ENCODE results near the gene ROMO1.

DNA sequence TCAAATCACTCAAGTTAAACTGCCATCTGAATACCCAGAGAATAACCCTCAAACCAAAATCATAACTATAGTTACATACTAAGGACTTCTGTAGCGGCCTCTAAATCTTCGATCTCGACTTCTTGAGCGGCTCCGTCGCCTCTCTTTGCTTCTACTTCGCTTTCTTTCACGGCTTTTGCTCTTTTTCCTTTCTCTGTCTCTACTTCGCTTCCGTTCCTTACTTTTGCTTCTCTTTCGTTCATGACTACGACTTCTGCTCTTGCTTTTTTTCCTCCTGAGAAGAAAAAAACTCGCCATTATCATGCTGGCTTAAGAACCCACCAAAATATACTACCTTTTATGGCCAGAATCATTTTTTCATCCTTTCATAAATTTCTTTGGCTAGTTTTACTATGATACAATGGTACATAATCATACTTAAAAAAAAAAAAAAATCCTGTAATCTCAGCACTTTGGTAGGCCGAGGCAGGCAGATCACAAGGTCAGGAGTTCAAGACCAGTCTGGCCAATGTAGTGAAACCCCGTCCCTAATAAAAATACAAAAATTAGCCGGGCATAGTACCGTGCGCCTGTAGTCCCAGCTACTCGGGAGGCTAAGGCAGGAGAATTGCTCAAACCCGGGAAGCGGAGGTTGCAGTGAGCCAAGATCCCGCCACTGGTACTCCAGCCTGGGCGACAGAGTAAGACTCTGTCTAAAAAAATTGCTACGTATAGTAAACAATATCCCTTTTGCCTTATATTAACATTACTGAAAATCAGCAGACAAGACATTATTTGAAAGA, 32.8 kb downstream of the ROMO1 start:
- TF ChIP-seq, protein P1, sequence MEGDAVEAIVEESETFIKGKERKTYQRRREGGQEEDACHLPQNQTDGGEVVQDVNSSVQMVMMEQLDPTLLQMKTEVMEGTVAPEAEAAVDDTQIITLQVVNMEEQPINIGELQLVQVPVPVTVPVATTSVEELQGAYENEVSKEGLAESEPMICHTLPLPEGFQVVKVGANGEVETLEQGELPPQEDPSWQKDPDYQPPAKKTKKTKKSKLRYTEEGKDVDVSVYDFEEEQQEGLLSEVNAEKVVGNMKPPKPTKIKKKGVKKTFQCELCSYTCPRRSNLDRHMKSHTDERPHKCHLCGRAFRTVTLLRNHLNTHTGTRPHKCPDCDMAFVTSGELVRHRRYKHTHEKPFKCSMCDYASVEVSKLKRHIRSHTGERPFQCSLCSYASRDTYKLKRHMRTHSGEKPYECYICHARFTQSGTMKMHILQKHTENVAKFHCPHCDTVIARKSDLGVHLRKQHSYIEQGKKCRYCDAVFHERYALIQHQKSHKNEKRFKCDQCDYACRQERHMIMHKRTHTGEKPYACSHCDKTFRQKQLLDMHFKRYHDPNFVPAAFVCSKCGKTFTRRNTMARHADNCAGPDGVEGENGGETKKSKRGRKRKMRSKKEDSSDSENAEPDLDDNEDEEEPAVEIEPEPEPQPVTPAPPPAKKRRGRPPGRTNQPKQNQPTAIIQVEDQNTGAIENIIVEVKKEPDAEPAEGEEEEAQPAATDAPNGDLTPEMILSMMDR (conservative IDR thresholded peaks at IDR 0.05; ENCODE audit: low read depth in 2 of 2): no peak
- TF ChIP-seq EZH2 (IDR thresholded peaks at IDR 0.05; ENCODE audit: low read depth, unreplicated experiment) (no peak), EZH2phosphoT487 (IDR thresholded peaks at IDR 0.05; ENCODE audit: unreplicated experiment) (no peak), POLR2AphosphoS5 (IDR thresholded peaks at IDR 0.05; ENCODE audit: low read depth) (no peak), CREB1 (CRISPR knock-in tag; IDR thresholded peaks at IDR 0.05; ENCODE audit: low read depth) (no peak), REST (IDR thresholded peaks at IDR 0.05; ENCODE audit: unreplicated experiment) (no peak), NANOG (IDR thresholded peaks at IDR 0.05; ENCODE audit: borderline replicate concordance) (no peak), ZNF114 (CRISPR knock-in tag; IDR thresholded peaks at IDR 0.05) (no peak), STAT1 (IDR thresholded peaks at IDR 0.05; ENCODE audit: unreplicated experiment) (no peak), JUNB (IDR thresholded peaks at IDR 0.05; ENCODE audit: unreplicated experiment) (no peak), ZNF331 (CRISPR knock-in tag; IDR thresholded peaks at IDR 0.05; ENCODE audit: low read depth) (no peak), ETS1 (IDR thresholded peaks at IDR 0.05) (no peak)

All from GM23338 (cell line).